Ishikawa (cell line): ENCODE measurements around the gene BMP3.

Experiments
- CREB1 ChIP-seq: IDR thresholded peaks from 2 replicates; pipeline ENCODE4 v1.6.1; 2012; ENCODE audit warnings: low read depth
- EGR1 ChIP-seq: IDR thresholded peaks from 2 replicates; pipeline ENCODE4 v1.6.1; 2012
- EP300 ChIP-seq: IDR thresholded peaks from 2 replicates; pipeline ENCODE4 v1.6.1; 2012; ENCODE audit warnings: borderline replicate concordance
- FOXM1 ChIP-seq: IDR thresholded peaks from 2 replicates; pipeline ENCODE4 v1.6.1; 2012; ENCODE audit warnings: low read depth, borderline replicate concordance
- MAX ChIP-seq: IDR thresholded peaks from 2 replicates; pipeline ENCODE4 v1.6.1; 2012
- NFIC ChIP-seq: IDR thresholded peaks from 2 replicates; pipeline ENCODE4 v1.6.1; 2012
- RAD21 ChIP-seq: IDR thresholded peaks from 2 replicates; pipeline ENCODE4 v1.6.1; 2012; ENCODE audit warnings: low read depth
- REST ChIP-seq: IDR thresholded peaks from 2 replicates; pipeline ENCODE4 v1.6.1; 2012; ENCODE audit warnings: low read depth, mild to moderate bottlenecking
- TCF12 ChIP-seq: IDR thresholded peaks from 2 replicates; pipeline ENCODE4 v1.6.1; 2012; ENCODE audit warnings: low read depth
- TEAD4 ChIP-seq: IDR thresholded peaks from 2 replicates; pipeline ENCODE4 v1.6.1; 2012
- USF1 ChIP-seq: IDR thresholded peaks from 2 replicates; pipeline ENCODE4 v1.6.1; 2012
- YY1 ChIP-seq: IDR thresholded peaks from 2 replicates; pipeline ENCODE4 v1.6.1; 2012; ENCODE audit warnings: low read depth
- ZBTB7A ChIP-seq: IDR thresholded peaks from 2 replicates; pipeline ENCODE4 v1.6.1; 2012; ENCODE audit warnings: low read depth

The BMP3 gene

GRCh38 chr4:81093720-81094401 lies 63.4 kb downstream of the BMP3 start:
- TF ChIP-seq REST (no peak), USF1 (no peak), EGR1 (no peak), TCF12 (no peak), TEAD4 (no peak), YY1 (no peak), RAD21 (no peak), CREB1 (no peak), MAX (no peak)

- no peak for TF ChIP-seq NFIC
These were observed 64.9 kb downstream of the BMP3 start for GRCh38 chr4:81095389-81095788.

GRCh38 chr4:81096566-81096965 lies 66.1 kb downstream of the BMP3 start:
- TF ChIP-seq EP300 (no peak), TCF12 (no peak), REST (no peak)

- TF ChIP-seq RAD21 = no peak
- no peak for TF ChIP-seq NFIC
- no peak for TF ChIP-seq USF1
- TF ChIP-seq CREB1 = no peak
These were observed 71.6 kb downstream of the BMP3 start for GRCh38 chr4:81102107-81102506.

- TF ChIP-seq YY1 (no peak), FOXM1 (no peak), ZBTB7A (no peak), CREB1 (no peak), REST (no peak), RAD21 (no peak), TCF12 (no peak), EP300 (no peak), MAX (no peak)
These were observed 75.6 kb downstream of the BMP3 start for GRCh38 chr4:81106150-81106549.
